ENCODE data around the gene SORCS1.

SORCS1 gene

GRCh38 chr10:106897719-106898118, 266.8 kb downstream of the SORCS1 start:
- TF ChIP-seq POLR2A (IDR thresholded peaks at IDR 0.05; ENCODE audit: extremely low read depth, insufficient read length) (no peak), MAX (IDR thresholded peaks at IDR 0.05; ENCODE audit: low read depth, low read length) (no peak)
- no peak for DNase-seq (ENCODE audit: low read depth)
- no peak overlapping the region for H3K4me3 ChIP-seq (ENCODE audit: low read depth, low read length)

GRCh38 chr10:106894692-106895091, 269.8 kb downstream of the SORCS1 start:
- DNase-seq (ENCODE audit: low read depth) = no peak
- TF ChIP-seq MAX (IDR thresholded peaks at IDR 0.05; ENCODE audit: low read depth, low read length) (no peak), MYC (IDR thresholded peaks at IDR 0.05; ENCODE audit: low read depth, low read length) (no peak), POLR2A (IDR thresholded peaks at IDR 0.05; ENCODE audit: extremely low read depth, insufficient read length) (no peak), CTCF (IDR thresholded peaks at IDR 0.05; ENCODE audit: low read depth, low read length) (no peak)
- H3K4me3 ChIP-seq (ENCODE audit: low read depth, low read length) = no peak overlapping the region

- H3K4me3 ChIP-seq (ENCODE audit: low read depth, low read length) = no peak overlapping the region
- DNase-seq (ENCODE audit: low read depth) = no peak
- TF ChIP-seq CTCF (IDR thresholded peaks at IDR 0.05; ENCODE audit: low read depth, low read length) (no peak), MYC (IDR thresholded peaks at IDR 0.05; ENCODE audit: low read depth, low read length) (no peak), MAX (IDR thresholded peaks at IDR 0.05; ENCODE audit: low read depth, low read length) (no peak), POLR2A (IDR thresholded peaks at IDR 0.05; ENCODE audit: extremely low read depth, insufficient read length) (no peak)
Measured at GRCh38 chr10:106877574-106877973, 286.9 kb downstream of the SORCS1 start.

GRCh38 chr10:106874604-106874889, 290.0 kb downstream of the SORCS1 start:
- TF ChIP-seq POLR2A (IDR thresholded peaks at IDR 0.05; ENCODE audit: extremely low read depth, insufficient read length) (no peak), MAX (IDR thresholded peaks at IDR 0.05; ENCODE audit: low read depth, low read length) (no peak), CTCF (IDR thresholded peaks at IDR 0.05; ENCODE audit: low read depth, low read length) (no peak), MYC (IDR thresholded peaks at IDR 0.05; ENCODE audit: low read depth, low read length) (no peak)
- H3K4me3 ChIP-seq (ENCODE audit: low read depth, low read length) = no peak overlapping the region
- no peak for DNase-seq (ENCODE audit: low read depth)

GRCh38 chr10:106873770-106874603, 290.5 kb downstream of the SORCS1 start:
- no peak for TF ChIP-seq POLR2A (IDR thresholded peaks at IDR 0.05; ENCODE audit: extremely low read depth, insufficient read length)
- no peak for TF ChIP-seq MAX (IDR thresholded peaks at IDR 0.05; ENCODE audit: low read depth, low read length)
- no peak for TF ChIP-seq CTCF (IDR thresholded peaks at IDR 0.05; ENCODE audit: low read depth, low read length)
- TF ChIP-seq MYC (IDR thresholded peaks at IDR 0.05; ENCODE audit: low read depth, low read length) = no peak
- no peak overlapping the region for H3K4me3 ChIP-seq (ENCODE audit: low read depth, low read length)
- no peak for DNase-seq (ENCODE audit: low read depth)

- no peak overlapping the region for H3K4me3 ChIP-seq (ENCODE audit: low read depth, low read length)
- no peak for DNase-seq (ENCODE audit: low read depth)
- TF ChIP-seq MAX (IDR thresholded peaks at IDR 0.05; ENCODE audit: low read depth, low read length) (no peak), MYC (IDR thresholded peaks at IDR 0.05; ENCODE audit: low read depth, low read length) (no peak), POLR2A (IDR thresholded peaks at IDR 0.05; ENCODE audit: extremely low read depth, insufficient read length) (no peak), CTCF (IDR thresholded peaks at IDR 0.05; ENCODE audit: low read depth, low read length) (no peak)
Measured at GRCh38 chr10:106872176-106872575, 292.3 kb downstream of the SORCS1 start.

Data from NB4 (cell line).